Stimulated activated CD4-positive, alpha-beta T cell treated with anti-CD3 and anti-CD28 coated beads, Interleukin-2, amount 100 ng/mL, for 4 hours (primary cell): Measurements from ENCODE around the gene SZT2.

ENCODE experiments used
- DNase-seq: peaks from one replicate; pipeline ENCODE4 v3.0.0-alpha.2; 2020; ENCODE audit warnings: low read depth

The SZT2 gene

GRCh38 chr1:43423672-43424550, 34.2 kb downstream of the SZT2 start:
- DNase-seq: no peak

- no peak for DNase-seq
These were observed 35.3 kb downstream of the SZT2 start for GRCh38 chr1:43425045-43425444.

- no peak for DNase-seq
These were observed 36.5 kb downstream of the SZT2 start for GRCh38 chr1:43426221-43426620.

- DNase-seq: no peak
These were observed 37.8 kb downstream of the SZT2 start for GRCh38 chr1:43427524-43427923.

GRCh38 chr1:43427941-43428340, 38.2 kb downstream of the SZT2 start:
- no peak for DNase-seq

GRCh38 chr1:43430831-43431230, 41.1 kb downstream of the SZT2 start:
- DNase-seq: no peak

GRCh38 chr1:43431676-43432075, 42.0 kb downstream of the SZT2 start:
- no peak for DNase-seq

- no peak for DNase-seq
These were observed 42.6 kb downstream of the SZT2 start for GRCh38 chr1:43432171-43432860.

- no peak for DNase-seq
These were observed 43.2 kb downstream of the SZT2 start for GRCh38 chr1:43432907-43433306.

- no peak for DNase-seq
These were observed 44.6 kb downstream of the SZT2 start for GRCh38 chr1:43434256-43434655.

GRCh38 chr1:43435146-43436145, 45.7 kb downstream of the SZT2 start:
- DNase-seq: no peak

- no peak for DNase-seq
These were observed 46.7 kb downstream of the SZT2 start for GRCh38 chr1:43436371-43436770.

GRCh38 chr1:43437031-43437973, 47.6 kb downstream of the SZT2 start:
- DNase-seq: no peak

GRCh38 chr1:43438006-43438405, 48.3 kb downstream of the SZT2 start:
- no peak for DNase-seq

- DNase-seq: no peak
These were observed 48.9 kb downstream of the SZT2 start for GRCh38 chr1:43438576-43438952.

- no peak for DNase-seq
These were observed 49.4 kb downstream of the SZT2 start for GRCh38 chr1:43438953-43439581.

- no peak for DNase-seq
These were observed 50.1 kb downstream of the SZT2 start for GRCh38 chr1:43439781-43440180.

- no peak for DNase-seq
These were observed 50.7 kb downstream of the SZT2 start for GRCh38 chr1:43440358-43440757.

- DNase-seq: no peak
These were observed 51.6 kb downstream of the SZT2 start for GRCh38 chr1:43441166-43441893.
